Fibroblast of gingiva (primary cell): Measurements from ENCODE around the gene TMEM242.
A peak's percentile ranks its signal among the peaks of the same experiment; 100 is the strongest.

ENCODE experiments used
- DNase-seq: peaks from one replicate; pipeline ENCODE4 v3.0.0-alpha.2; 2011; ENCODE audit warnings: low read depth

The TMEM242 gene

DNA sequence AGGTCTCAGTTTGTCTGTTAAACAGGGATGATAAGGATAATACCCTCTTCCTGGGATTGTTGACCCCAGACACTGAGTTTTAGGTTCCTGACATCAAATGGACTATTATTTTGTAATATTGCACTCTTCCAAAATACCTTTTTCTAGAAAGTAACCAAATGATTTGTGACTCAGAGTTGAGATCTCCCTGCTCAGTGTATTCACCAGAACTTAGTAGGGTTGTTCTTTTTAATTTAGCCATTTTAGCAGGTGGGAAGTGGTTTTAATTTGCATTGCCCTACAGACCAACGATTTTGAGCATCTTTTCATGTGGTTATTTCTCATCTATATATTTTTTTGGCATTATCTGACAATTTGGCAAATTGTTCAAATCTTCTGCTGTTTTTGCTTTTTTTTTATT, 75.1 kb downstream of the TMEM242 start:
- DNase-seq, result no peak

DNA sequence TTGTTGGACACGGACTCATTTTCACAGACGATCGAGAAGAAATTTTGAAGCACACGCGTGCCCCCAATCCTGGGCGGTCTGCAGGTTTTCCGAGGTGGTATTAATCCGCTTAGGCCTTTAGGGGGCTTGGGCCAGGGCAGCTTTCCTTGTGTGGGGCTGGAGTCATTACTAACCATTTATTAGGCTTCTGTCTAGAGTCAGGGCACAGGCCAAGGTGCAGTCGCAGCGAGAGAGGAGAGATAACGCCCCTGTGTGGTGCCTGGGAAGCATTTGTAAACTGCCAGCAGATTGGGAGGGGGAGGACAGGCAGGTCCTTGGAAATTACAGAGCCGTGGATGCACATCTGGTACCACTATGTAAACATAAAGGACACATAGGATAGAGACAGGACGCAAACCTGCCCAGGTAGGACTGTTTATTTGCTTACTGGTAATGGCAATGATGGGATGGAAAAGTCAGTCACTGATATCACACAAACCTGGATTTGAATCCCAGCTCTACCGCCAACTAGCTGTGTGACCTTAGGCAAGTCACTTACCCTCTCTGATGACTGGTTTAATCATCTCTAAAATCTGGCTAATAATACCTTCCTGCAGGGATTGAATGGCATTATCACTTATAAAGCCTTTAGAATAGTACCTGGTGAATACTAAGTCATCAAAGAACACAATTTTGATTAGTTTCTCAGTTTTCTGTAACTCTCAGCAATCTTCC, 76.4 kb downstream of the TMEM242 start:
- no peak for DNase-seq

DNA sequence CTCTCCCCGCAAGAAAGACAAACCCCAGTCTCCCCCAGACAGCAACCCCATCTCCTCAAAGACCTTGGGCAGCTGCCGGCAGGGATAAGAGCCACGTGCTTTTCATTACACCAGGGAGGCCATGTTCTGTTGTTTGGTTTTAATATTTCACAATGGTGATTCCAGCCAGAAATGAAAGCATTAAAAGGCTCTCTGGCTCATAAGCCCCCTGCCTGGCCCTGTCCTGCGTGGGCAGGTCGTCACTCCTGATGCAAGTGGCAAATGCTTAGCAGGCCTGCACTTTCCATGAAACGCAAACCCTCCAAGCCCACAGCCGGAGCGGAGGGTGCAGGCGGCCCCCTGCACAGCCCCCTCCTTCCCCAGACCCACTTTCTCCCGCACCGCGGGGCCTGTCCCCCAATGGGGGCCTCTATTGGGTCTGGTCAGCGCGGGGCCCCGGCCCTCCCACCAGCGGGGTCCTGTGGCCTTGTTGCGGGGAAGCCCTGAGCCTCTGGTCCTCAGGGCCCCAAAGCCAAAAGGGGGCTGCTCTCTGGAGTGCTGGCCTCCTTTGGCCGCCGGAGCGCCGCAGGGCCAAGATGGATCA, 77.2 kb downstream of the TMEM242 start:
- DNase-seq, result peak; percentile 68

DNA sequence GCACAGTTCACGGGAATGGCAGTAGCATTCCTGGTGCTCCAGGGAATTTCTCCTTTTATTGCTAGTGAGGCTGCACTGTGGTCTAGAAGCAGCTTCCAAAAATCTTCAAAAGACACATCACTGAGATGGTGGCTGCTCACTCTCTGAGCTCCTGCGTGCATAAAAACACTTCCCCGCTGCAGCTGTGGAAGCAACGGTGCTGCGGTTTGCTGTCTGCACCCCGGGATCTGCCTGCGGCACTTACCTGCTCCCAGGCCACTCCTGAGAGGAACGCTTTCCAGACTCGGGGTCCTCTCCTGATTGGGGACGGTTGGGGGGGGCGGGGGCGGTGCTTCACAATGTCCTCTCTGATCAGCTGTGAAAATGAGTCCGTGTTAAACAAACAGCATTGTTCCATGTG, 77.9 kb downstream of the TMEM242 start:
- DNase-seq, result no peak

DNA sequence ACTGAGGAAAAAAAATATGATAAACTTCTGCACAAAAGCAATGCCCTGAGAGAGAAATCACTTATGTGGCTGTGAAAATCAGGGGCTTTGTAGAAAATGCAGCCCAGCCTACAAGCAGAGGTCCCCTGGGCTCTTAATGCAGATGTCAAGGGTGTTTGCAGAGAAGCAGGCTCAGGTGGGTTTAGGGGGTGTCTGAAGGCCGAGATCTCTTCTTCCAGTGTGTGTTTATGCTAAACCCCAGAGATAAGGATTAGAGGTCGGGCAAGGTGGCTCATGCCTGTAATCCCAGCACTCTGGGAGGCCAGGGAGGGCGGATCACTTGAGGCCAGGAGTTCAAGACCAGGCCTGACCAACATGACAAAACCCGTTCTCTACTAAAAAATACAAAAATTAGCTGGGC, 78.5 kb downstream of the TMEM242 start:
- DNase-seq, result no peak

DNA sequence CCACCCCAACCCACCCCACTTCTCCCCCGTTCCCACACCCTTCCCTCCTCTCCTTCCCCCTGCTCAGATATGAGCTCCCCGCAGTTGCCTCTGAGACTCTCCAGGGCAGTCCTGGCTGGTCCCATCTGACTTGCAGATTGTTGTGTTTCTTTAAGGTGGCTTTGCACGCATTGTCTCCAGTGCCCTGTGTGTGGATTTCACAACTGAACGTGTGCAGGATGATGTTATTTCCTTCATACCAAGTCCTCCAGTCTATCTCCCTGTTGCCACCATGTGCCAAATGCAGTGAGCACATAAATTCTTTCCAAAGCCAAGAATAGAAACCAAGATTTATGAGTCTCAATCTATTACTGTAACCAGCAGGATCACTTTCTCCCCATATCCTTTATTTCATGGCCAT, 79.1 kb downstream of the TMEM242 start:
- DNase-seq, result peak; percentile 94

DNA sequence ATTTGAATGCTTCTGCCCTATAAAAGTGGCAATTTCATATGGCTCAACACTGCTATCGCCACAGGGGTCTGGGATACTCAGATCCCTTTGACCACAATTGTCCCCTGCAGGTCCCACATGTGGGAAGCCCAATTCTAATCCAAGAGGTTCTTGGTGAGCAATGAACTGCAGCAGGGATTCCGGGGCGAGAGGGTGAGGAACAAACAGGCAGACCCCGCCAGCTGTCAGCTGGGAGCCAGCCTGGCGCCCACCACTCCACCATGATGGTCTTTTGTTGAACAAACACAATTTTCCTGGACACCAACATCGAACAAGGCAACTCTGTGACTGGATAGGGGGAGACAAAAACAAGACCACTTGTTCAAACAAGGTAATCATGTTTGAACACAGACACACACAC, 80.5 kb downstream of the TMEM242 start:
- no peak for DNase-seq

DNA sequence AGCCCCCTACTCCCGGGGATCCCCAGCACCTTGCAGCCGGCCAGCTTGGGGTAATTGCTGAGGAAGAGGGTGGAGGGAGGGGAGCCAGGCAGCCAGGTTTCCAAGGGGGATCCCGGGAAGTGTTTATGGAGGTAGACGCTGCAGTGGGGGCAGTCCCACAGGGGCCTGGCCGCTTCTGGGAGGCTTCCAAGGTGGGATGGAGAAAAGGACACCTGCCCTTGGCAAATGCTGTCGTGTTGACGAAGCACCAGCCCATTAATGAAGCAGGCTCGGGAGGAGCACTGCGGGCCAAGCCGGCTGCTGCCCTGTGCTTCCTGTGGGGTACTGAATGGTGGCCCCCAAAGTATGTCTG, 82.4 kb downstream of the TMEM242 start:
- DNase-seq, result no peak

DNA sequence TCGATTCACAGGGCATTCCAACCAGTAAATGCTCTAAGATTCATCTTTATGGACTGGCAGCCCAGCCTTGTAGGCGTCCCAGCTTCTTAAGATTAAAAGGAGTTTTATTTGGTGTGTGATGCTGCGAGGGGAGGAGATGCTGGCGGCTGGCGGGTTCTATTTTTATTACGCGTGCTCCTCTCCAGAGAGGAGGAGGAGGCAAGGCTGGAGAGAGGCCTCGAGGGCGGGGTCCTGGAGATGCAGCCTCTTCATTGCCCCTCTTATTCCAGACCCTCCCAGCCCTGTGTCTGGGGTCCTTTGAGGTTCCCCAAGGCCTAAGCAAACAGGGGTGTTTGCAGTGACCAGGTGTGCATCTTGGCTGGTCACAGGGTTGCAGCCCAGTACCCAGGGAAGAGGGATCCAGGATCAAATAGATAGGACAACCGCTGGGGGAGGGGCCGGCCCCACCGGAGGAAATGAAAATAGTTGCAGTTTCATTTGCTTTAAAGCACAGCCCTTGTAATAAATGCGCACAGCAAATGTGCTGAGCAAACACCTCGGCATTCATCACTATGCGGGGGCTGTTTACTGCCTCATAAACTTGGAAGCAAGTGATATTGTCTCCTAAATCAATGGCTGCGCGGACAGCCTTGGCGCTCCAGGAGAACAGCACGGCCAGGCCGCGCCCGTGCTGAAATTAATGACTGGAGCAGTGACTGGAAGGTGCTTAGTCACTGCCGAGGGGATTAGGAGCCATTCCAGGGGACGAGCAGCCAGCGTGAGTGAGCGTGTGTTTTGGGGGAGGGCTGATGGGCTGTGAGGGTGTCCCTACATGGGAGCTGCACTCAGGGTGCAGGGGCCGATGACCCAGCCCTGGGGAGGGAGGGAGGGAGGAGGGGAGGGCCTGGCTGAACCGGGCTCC, 83.0 kb downstream of the TMEM242 start:
- no peak for DNase-seq

DNA sequence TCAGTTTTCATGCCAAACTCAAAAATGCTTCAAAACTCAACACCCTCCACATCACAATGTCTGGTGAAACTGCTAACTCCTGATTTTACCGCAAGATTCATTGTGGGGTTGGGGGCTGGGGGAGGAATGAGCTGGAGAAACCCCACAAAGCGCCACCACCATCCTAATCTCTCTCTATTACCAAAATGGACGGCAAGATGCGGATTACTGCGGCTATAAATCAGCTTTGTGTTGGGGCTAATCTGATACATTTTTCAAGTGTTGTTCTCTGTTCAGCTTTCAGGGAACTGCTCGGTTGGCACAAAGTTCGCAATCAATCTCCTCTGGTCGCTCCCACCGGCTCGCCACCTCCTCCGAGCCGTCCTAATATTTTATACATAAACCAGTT, 83.7 kb downstream of the TMEM242 start:
- no peak for DNase-seq
